Measurements from ENCODE around the gene TRIM7. TPM values are rescaled to one million over a fixed set of nuclear protein-coding genes. Genes with fewer than 3 reads are reported as not detected.

Gene TRIM7
- total RNA-seq, 2 experiments from 2014 or later, result 1.1 to 3.0 TPM

- H3K9me3 Mint-ChIP-seq, result no peaks in the 10 kb centered on the region
- H3K4me3 Mint-ChIP-seq, result peak overlapping the region; percentile 91
- H3K36me3 Mint-ChIP-seq (ENCODE audit: low read depth), result peaks cover 23% of the 10 kb centered on the region
- H3K27me3 Mint-ChIP-seq, result peaks cover 5% of the 10 kb centered on the region
- ChIA-PET POLR2A (interaction anchor here (1.2 to 23.2 kb wide), 4 partner anchors 17 to 35 kb away, joined by 4 to 746 read pairs (median 16); partner anchors contain the start of genes RACK1 and TRIM52), CTCF (no interaction called here)
- H3K27ac Mint-ChIP-seq, result peak overlapping the region; percentile 97
- DNase-seq (peak; percentile 48), ATAC-seq (no peak)
- no peak for TF ChIP-seq CTCF (IDR thresholded peaks at IDR 0.05)
- peaks cover 50% of the 10 kb centered on the region for H3K4me1 Mint-ChIP-seq (ENCODE audit: low read depth)
- intact Hi-C loops (cut with micrococcal nuclease), result loop anchor here (2.0 to 5.0 kb wide), 2 partner anchors 18 to 38 kb away; partner anchors contain the start of genes RACK1 and TRIM52
Measured at GRCh38 chr5:181224390-181225229, 19.6 kb upstream of the TRIM7 start.

GRCh38 chr5:181223729-181224389 is 18.9 kb upstream of the TRIM7 start:
- Mint-ChIP-seq H3K4me3 (peak overlapping the region; percentile 91), H3K27me3 (peaks cover 5% of the 10 kb centered on the region), H3K9me3 (no peaks in the 10 kb centered on the region), H3K36me3 (ENCODE audit: low read depth) (peaks cover 17% of the 10 kb centered on the region), H3K27ac (peak overlapping the region; percentile 97), H3K4me1 (ENCODE audit: low read depth) (peaks cover 44% of the 10 kb centered on the region)
- ChIA-PET CTCF (interaction anchor here (1.3 kb wide), 1 partner anchor 32 kb away, joined by 5 read pairs; no protein-coding TSS in a partner anchor), POLR2A (interaction anchor here (0.6 to 23.2 kb wide), 6 partner anchors 16 to 37 kb away, joined by 3 to 746 read pairs (median 16); partner anchors contain the start of genes RACK1 and TRIM52)
- DNase-seq, result peak; percentile 78
- ATAC-seq, result peak; percentile 5
- no peak for TF ChIP-seq CTCF (IDR thresholded peaks at IDR 0.05)
- intact Hi-C loops (cut with micrococcal nuclease), result loop anchor here (2.0 to 5.0 kb wide), 3 partner anchors 19 to 38 kb away; partner anchors contain the start of genes RACK1 and TRIM52

- H3K4me1 Mint-ChIP-seq (ENCODE audit: low read depth), result peaks cover 48% of the 10 kb centered on the region
- peaks cover 5% of the 10 kb centered on the region for H3K27me3 Mint-ChIP-seq
- H3K4me3 Mint-ChIP-seq, result peak within 1 kb of the TSS; percentile 91
- peak within 1 kb of the TSS; percentile 97 for H3K27ac Mint-ChIP-seq
- intact Hi-C loops (cut with micrococcal nuclease), result loop anchor here (2.0 to 5.0 kb wide), 2 partner anchors 34 to 39 kb away; partner anchors contain the start of gene TRIM52
- ATAC-seq, result peak; percentile 64
- ChIA-PET CTCF (interaction anchor here (0.7 to 1.5 kb wide), 3 partner anchors 16 to 34 kb away, joined by 3 to 6 read pairs (median 5); no protein-coding TSS in a partner anchor), POLR2A (interaction anchor here (0.6 to 23.2 kb wide), 9 partner anchors 13 to 39 kb away, joined by 3 to 746 read pairs (median 6); partner anchors contain the start of genes RACK1 and TRIM52)
- H3K36me3 Mint-ChIP-seq (ENCODE audit: low read depth), result peaks cover 19% of the 10 kb centered on the region
- H3K9me3 Mint-ChIP-seq, result no peaks in the 10 kb centered on the region
- TF ChIP-seq CTCF (IDR thresholded peaks at IDR 0.05), result no peak
- peak; percentile 99 for DNase-seq
Measured at GRCh38 chr5:181223058-181223728, 18.2 kb upstream of the TRIM7 start, which contains the start of gene TRIM41. Gene TRIM41 (plus strand): TSS chr5:181223281. CDS start chr5:181224000, 719 bp downstream.

GRCh38 chr5:181222630-181223057 is 17.6 kb upstream of the TRIM7 start:
- CTCF ChIA-PET, result interaction anchor here (0.7 to 1.5 kb wide), 3 partner anchors 16 to 33 kb away, joined by 3 to 6 read pairs (median 5); no protein-coding TSS in a partner anchor
- H3K36me3 Mint-ChIP-seq (ENCODE audit: low read depth), result peaks cover 20% of the 10 kb centered on the region
- H3K27me3 Mint-ChIP-seq, result peaks cover 5% of the 10 kb centered on the region
- POLR2A ChIA-PET, result interaction anchor here (0.7 to 23.2 kb wide), 8 partner anchors 12 to 52 kb away, joined by 3 to 746 read pairs (median 6); partner anchors contain the start of genes RACK1 and TRIM52
- H3K4me3 Mint-ChIP-seq, result peak overlapping the region; percentile 91
- H3K4me1 Mint-ChIP-seq (ENCODE audit: low read depth), result peaks cover 52% of the 10 kb centered on the region
- TF ChIP-seq CTCF (IDR thresholded peaks at IDR 0.05), result no peak
- H3K27ac Mint-ChIP-seq, result peak overlapping the region; percentile 97
- H3K9me3 Mint-ChIP-seq, result no peaks in the 10 kb centered on the region
- ATAC-seq (peak; percentile 3), DNase-seq (no peak)
- intact Hi-C loops (cut with micrococcal nuclease), result loop anchor here (2.0 to 5.0 kb wide), 2 partner anchors 34 to 40 kb away; partner anchors contain the start of gene TRIM52

All from activated CD8-positive, alpha-beta T cell treated with anti-CD3 and anti-CD28 coated beads for 36 hours (primary cell).